Skeletal muscle satellite cell (primary cell): ENCODE measurements around the gene AKIRIN2.
A peak's percentile ranks its signal among the peaks of the same experiment; 100 is the strongest.

Source experiments
- H3K27me3 ChIP-seq: 2 replicates; pipeline ENCODE4 v1.7.0; 2013; ENCODE audit warnings: low read length; ENCODE audit not compliant: control insufficient read depth, insufficient read depth
- H3K36me3 ChIP-seq: 2 replicates; pipeline ENCODE4 v1.7.0; 2013; ENCODE audit warnings: mild to moderate bottlenecking, control low read depth, low read length; ENCODE audit not compliant: insufficient read depth
- H3K4me1 ChIP-seq: 2 replicates; pipeline ENCODE4 v1.7.0; 2013; ENCODE audit warnings: low read length; ENCODE audit not compliant: control insufficient read depth, insufficient read depth
- H3K4me2 ChIP-seq: 2 replicates; pipeline ENCODE4 v1.7.0; 2013; ENCODE audit warnings: mild to moderate bottlenecking, low read length
- H3K4me3 ChIP-seq: 2 replicates; pipeline ENCODE4 v1.7.0; 2013; ENCODE audit warnings: low read length
- H3K9ac ChIP-seq: 2 replicates; pipeline ENCODE4 v1.7.0; 2013; ENCODE audit warnings: mild to moderate bottlenecking, low read depth, low read length, moderate library complexity
- H3K9me3 ChIP-seq: replicated peaks from 2 replicates; pipeline ENCODE4 v1.7.0; 2013; ENCODE audit warnings: mild to moderate bottlenecking, control low read depth, low read length

The AKIRIN2 gene

GRCh38 chr6:87731080-87731479 lies 29.0 kb upstream of the AKIRIN2 start:
- Histone ChIP-seq H3K4me1 (peaks cover 29% of the 10 kb centered on the region), H3K9me3 (no peaks in the 10 kb centered on the region), H3K27me3 (no peaks in the 10 kb centered on the region), H3K36me3 (no peaks in the 10 kb centered on the region), H3K9ac (no peak overlapping the region), H3K4me2 (no peak overlapping the region), H3K4me3 (no peak overlapping the region)

GRCh38 chr6:87729965-87730719 lies 28.1 kb upstream of the AKIRIN2 start:
- Histone ChIP-seq H3K9me3 (no peaks in the 10 kb centered on the region), H3K4me3 (no peak overlapping the region), H3K36me3 (no peaks in the 10 kb centered on the region), H3K27me3 (no peaks in the 10 kb centered on the region), H3K9ac (no peak overlapping the region), H3K4me1 (peaks cover 29% of the 10 kb centered on the region), H3K4me2 (peak overlapping the region; percentile 27)

GRCh38 chr6:87728706-87729105 lies 26.7 kb upstream of the AKIRIN2 start:
- no peaks in the 10 kb centered on the region for H3K36me3 ChIP-seq

GRCh38 chr6:87724983-87725811 lies 23.2 kb upstream of the AKIRIN2 start:
- H3K4me2 ChIP-seq: no peak overlapping the region
- H3K4me3 ChIP-seq: no peak overlapping the region

More at GRCh38 chr6:87728706-87729105, 26.7 kb upstream of the AKIRIN2 start:
- Histone ChIP-seq H3K4me2 (no peak overlapping the region), H3K4me1 (peaks cover 32% of the 10 kb centered on the region), H3K4me3 (no peak overlapping the region), H3K9ac (no peak overlapping the region), H3K27me3 (no peaks in the 10 kb centered on the region), H3K9me3 (no peaks in the 10 kb centered on the region)

GRCh38 chr6:87723170-87724078 lies 21.4 kb upstream of the AKIRIN2 start:
- Histone ChIP-seq H3K36me3 (no peaks in the 10 kb centered on the region), H3K4me1 (peaks cover 23% of the 10 kb centered on the region), H3K27me3 (no peaks in the 10 kb centered on the region), H3K4me3 (peak overlapping the region; percentile 12), H3K9ac (peak overlapping the region; percentile 53), H3K4me2 (peak overlapping the region; percentile 61), H3K9me3 (no peaks in the 10 kb centered on the region)

More at GRCh38 chr6:87724983-87725811, 23.2 kb upstream of the AKIRIN2 start:
- H3K9ac ChIP-seq: no peak overlapping the region
- no peaks in the 10 kb centered on the region for H3K36me3 ChIP-seq
- H3K4me1 ChIP-seq: peaks cover 27% of the 10 kb centered on the region
- H3K27me3 ChIP-seq: no peaks in the 10 kb centered on the region
- no peaks in the 10 kb centered on the region for H3K9me3 ChIP-seq

GRCh38 chr6:87722540-87723169 lies 20.6 kb upstream of the AKIRIN2 start:
- H3K4me3 ChIP-seq: peak overlapping the region; percentile 11
- no peaks in the 10 kb centered on the region for H3K36me3 ChIP-seq
- peak overlapping the region; percentile 61 for H3K4me2 ChIP-seq
- no peaks in the 10 kb centered on the region for H3K9me3 ChIP-seq
- peak overlapping the region; percentile 17 for H3K9ac ChIP-seq
- no peaks in the 10 kb centered on the region for H3K27me3 ChIP-seq
- H3K4me1 ChIP-seq: peaks cover 23% of the 10 kb centered on the region

GRCh38 chr6:87721311-87721710 lies 19.3 kb upstream of the AKIRIN2 start:
- Histone ChIP-seq H3K9ac (no peak overlapping the region), H3K27me3 (no peaks in the 10 kb centered on the region), H3K4me1 (peaks cover 23% of the 10 kb centered on the region), H3K4me2 (no peak overlapping the region), H3K36me3 (no peaks in the 10 kb centered on the region), H3K4me3 (no peak overlapping the region), H3K9me3 (no peaks in the 10 kb centered on the region)

- H3K9me3 ChIP-seq: no peaks in the 10 kb centered on the region
- no peak overlapping the region for H3K9ac ChIP-seq
Observed at GRCh38 chr6:87718662-87719433, 16.8 kb upstream of the AKIRIN2 start.

GRCh38 chr6:87716928-87717614 lies 15.0 kb upstream of the AKIRIN2 start:
- no peaks in the 10 kb centered on the region for H3K27me3 ChIP-seq
- H3K4me1 ChIP-seq: peaks cover 22% of the 10 kb centered on the region
- H3K4me2 ChIP-seq: no peak overlapping the region
- no peak overlapping the region for H3K9ac ChIP-seq
- H3K4me3 ChIP-seq: no peak overlapping the region
- H3K36me3 ChIP-seq: no peaks in the 10 kb centered on the region
- no peaks in the 10 kb centered on the region for H3K9me3 ChIP-seq

More at GRCh38 chr6:87718662-87719433, 16.8 kb upstream of the AKIRIN2 start:
- Histone ChIP-seq H3K4me1 (peaks cover 36% of the 10 kb centered on the region), H3K36me3 (no peaks in the 10 kb centered on the region), H3K4me3 (no peak overlapping the region), H3K27me3 (no peaks in the 10 kb centered on the region), H3K4me2 (no peak overlapping the region)
